Epithelial cell of proximal tubule (primary cell): ENCODE results near the gene EFNA5. TPM values are rescaled to one million over a fixed set of nuclear protein-coding genes. Genes with fewer than 3 reads are reported as not detected.

Source experiments
- DNase-seq: peaks from one replicate; pipeline ENCODE4 v3.0.0-alpha.2; 2011; ENCODE audit warnings: low read depth
- H3K4me3 ChIP-seq: 2 replicates; pipeline ENCODE4 v1.5.1; 2011; ENCODE audit warnings: low read depth, mild to moderate bottlenecking, low read length
- total RNA-seq: library from RNA; depleted of rRNA; stranded (reverse); fragments of >200 nt; gene quantifications from 2 replicates; pipeline ENCODE4 v1.2.3, GENCODE V29; 2015
- TF ChIP-seq, protein P1 (sequence below): conservative IDR thresholded peaks from 2 replicates; pipeline ENCODE4 v1.5.1; 2012; ENCODE audit warnings: low read depth, mild to moderate bottlenecking, low read length

The EFNA5 gene
- total RNA-seq, 1 donor from 2014 or later = 28.1 TPM

DNA sequence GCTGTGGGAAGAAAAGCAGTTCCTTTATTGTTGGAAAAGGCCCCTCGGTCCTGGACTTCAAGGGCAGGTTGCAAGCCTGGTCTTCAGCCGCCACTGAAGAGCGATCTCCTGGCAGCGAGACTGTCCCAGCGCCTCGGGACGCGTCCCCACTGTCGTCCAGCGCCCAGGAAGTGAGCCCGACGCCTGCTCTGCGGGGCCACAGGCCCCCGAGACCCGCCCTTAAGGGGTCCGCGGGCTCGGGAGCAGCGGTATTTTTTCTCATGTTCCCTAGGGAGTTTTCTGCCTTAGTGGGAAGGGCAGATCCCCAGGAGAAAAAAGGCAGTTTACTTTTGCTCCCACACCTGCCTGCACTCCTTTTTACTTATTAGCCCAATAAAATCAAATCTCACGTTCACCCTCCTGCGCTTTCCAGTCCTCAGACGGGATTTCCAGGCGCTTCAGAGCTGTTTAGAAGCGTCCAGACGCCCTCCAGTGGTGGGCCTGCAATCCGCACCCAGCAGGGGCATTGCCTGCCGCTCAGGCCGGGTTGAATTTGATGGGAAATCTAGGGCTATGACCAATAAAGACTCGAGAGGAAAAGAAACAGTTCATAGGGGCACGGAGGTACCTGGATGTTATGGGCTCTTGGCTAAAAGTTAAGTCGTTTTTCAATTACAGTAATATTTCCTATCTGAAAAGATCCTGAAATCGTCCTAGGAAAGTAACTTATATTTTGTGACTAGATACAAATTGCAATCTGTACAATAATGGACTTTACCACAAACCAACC is 2.8 kb upstream of the EFNA5 start:
- H3K4me3 ChIP-seq = peak overlapping the region; percentile 83
- DNase-seq = peak; percentile 76
- TF ChIP-seq, protein P1, sequence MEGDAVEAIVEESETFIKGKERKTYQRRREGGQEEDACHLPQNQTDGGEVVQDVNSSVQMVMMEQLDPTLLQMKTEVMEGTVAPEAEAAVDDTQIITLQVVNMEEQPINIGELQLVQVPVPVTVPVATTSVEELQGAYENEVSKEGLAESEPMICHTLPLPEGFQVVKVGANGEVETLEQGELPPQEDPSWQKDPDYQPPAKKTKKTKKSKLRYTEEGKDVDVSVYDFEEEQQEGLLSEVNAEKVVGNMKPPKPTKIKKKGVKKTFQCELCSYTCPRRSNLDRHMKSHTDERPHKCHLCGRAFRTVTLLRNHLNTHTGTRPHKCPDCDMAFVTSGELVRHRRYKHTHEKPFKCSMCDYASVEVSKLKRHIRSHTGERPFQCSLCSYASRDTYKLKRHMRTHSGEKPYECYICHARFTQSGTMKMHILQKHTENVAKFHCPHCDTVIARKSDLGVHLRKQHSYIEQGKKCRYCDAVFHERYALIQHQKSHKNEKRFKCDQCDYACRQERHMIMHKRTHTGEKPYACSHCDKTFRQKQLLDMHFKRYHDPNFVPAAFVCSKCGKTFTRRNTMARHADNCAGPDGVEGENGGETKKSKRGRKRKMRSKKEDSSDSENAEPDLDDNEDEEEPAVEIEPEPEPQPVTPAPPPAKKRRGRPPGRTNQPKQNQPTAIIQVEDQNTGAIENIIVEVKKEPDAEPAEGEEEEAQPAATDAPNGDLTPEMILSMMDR = peak; percentile 99

DNA sequence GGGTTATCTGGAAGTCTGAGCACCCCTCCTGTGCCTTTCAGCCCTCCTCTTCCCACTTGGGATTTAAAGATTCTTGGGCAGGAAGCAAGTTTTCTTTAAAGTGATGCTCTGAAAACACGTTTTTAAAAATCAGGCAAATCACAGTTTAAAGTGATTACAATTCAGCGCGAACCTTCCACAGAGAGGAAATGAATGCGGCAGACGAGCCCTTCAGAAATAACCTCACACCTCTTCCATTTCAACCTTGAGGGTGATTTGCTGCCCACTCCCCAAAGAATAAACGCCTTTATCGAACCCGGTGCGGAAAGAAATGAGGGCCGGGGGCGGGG is 2.3 kb upstream of the EFNA5 start:
- TF ChIP-seq, protein P1 = no peak
- DNase-seq = no peak
- H3K4me3 ChIP-seq = peak overlapping the region; percentile 83

DNA sequence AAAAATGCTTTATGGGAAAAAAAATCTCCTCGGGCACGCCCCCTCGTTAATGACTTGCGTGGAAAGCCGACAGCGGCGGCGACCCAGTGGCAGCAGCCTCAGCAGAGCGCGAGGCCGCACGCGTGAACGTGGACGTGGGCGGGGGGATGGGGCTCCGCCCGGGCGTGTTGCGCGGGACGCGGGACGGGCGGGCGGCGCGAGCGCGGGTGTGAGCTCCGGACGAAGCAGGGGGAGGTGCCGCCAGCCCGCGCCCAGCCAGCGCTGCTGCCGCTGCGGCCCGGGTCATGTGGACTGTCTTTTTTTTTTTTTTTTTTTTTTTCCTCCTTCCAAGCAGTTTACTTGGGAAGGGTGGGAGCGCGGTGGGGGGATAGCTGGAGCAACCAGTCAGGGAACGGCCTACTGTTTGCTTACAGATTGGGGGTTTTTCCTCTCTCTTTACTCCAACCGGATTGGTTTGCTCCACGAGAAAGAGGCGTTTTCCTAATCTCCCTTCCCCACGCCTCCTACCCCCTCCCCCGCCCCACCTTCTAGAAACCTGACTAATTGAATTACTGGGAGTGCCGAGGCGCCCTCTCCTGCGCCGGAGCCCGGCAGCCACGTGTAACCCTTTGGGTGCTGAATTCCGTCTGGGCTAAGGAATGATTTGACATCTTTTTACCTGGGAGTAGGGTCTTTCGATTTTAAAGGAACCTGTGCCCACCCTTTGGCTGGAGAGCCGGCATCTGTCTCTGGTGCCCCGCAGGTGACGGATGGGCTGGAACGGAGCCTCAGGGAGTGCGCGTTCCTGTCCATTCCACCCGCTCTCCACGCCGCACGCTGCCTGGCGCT is 1.7 kb upstream of the EFNA5 start:
- TF ChIP-seq, protein P1 = no peak
- H3K4me3 ChIP-seq = peak overlapping the region; percentile 83
- peak; percentile 93 for DNase-seq

DNA sequence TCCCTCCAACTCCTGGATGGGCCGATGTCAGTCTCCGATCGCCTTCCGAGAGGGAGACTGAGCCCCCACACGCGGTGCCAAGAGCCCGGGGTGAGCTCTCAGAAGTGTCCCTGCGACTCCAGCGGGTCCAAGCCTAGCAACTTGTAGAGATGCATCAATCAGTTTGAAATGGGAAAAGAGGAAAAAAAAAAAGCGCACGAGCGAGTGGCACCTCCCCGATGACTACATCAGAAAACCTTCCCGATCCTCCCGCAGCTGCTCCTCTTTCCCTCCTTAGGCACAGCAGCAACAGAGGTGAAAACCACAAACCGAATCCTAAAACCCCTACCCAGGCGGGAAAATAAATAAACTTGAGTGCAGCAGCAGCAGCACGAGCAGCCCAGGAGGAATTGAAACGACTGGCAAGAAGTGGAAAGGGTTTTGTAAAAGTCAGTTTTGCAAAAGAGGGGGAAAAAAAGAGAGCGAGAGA is 1.0 kb upstream of the EFNA5 start:
- TF ChIP-seq, protein P1 = no peak
- peak; percentile 53 for DNase-seq
- H3K4me3 ChIP-seq = peak overlapping the region; percentile 83

DNA sequence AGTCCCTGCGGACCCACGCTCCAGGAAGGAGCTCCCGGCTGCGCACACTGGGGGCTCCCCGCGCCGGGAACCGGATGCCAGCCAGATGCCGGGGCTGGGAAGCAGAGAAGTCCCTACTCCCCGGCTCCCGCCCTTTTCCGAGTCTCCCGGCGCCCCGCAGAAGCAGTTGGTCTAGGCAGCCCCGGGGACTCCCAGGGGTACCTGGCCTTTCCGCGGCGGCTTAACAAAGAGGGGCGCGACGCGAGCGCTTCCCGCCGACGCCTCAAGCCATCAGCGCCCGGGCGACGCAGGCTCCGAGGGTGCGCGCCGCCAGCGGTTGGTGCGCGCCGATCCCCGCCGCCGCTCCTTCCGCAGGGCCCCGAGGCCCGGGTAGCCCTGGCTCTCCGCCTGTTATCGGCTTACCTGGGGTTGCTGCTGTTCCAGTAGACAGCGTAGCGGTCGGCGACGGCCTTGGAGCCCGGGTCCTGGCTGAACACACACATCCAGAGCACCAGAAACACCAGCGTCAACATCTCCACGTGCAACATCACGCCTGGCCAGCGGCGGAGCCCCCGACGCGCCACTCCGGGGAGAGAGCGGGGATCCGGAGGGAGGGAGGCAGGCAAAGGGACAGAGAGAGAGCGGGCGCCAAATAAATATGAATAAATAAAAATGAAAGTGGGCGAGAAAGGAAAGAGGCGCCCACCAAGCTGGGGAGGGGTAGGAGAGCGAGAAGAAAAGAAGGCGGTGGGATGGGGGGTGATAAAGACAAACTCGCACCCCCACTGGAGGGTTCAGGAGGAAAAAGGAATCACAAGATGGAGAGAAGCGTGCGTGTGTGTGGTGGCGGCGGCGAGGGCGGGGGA is 428 bp downstream of the EFNA5 start:
- no peak for DNase-seq
- TF ChIP-seq, protein P1 = no peak
- H3K4me3 ChIP-seq = peak overlapping the region; percentile 83

DNA sequence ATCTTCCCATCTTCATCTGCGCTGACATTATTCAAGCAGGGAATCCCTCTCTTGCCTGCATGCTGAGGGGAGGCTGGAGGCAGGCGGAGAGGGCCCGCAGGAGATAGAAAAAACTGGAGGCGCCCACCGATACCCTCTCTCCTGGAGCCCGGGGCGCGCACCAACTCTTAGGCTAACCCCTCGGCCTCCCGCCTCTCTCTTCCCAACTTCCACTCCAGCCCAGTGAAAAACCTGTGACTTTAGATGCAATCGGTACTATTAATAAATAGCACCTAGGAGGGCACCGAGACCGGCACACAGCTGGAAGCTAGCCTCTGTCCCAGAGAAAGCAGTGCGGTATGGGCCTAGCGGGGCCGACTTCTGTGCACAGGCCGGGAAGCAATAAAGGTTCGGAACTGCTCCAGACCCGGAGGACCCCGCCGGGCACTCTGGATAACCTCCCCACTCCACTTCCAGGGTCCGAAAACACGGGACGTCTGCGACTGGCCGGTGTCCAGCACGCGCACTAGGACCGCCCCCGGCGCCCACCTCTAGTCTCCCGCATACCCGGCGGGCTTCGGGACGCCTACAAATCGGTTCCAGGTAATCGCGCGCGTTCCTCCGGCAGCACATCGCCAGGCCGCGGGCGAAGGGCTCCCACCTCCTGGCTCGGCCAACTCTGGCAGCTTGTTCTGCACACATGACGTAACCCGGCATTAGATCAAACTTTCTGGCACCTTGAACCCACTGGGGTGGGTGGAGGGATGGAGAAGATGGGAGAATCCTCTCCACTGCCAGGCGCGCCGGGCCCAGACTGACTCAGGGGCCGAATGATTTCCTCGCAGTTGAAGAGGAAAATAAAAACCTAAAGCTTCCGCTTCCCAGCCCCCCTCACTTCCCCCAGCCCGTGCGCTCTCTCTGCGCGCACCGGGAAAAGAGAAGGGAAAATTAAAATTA is 1.4 kb downstream of the EFNA5 start:
- TF ChIP-seq, protein P1 = peak; percentile 0
- H3K4me3 ChIP-seq = peak overlapping the region; percentile 83
- DNase-seq = no peak
